Bronchial epithelial cell (primary cell): ENCODE results near the gene FUOM. TPM values are rescaled to one million over a fixed set of nuclear protein-coding genes. Genes with fewer than 3 reads are reported as not detected.
"Not testable (repeated sequence)": the region's sequence is repeated elsewhere in the genome, so short reads cannot be mapped to it uniquely, and the experiment has no call there.

Experiments used
- DNase-seq: peaks from one replicate; pipeline ENCODE4 v3.0.0-alpha.2; 2010; ENCODE audit warnings: low read depth
- FAIRE-seq: peaks from 2 replicates; lab custom pipeline; 2011; peaks lifted over from hg19 to GRCh38; lab: Jason Lieb, UNC
- H3K27me3 ChIP-seq: 2 replicates; pipeline ENCODE4 v1.5.1; 2011; ENCODE audit warnings: low read length; ENCODE audit not compliant: control insufficient read depth, insufficient read depth
- H3K36me3 ChIP-seq: 2 replicates; pipeline ENCODE4 v1.5.1; 2011; ENCODE audit warnings: low read length; ENCODE audit not compliant: control insufficient read depth, insufficient read depth
- H3K4me3 ChIP-seq: 2 replicates; pipeline ENCODE4 v1.5.1; 2011; ENCODE audit warnings: mild to moderate bottlenecking, low read depth, low read length, control low read depth
- CTCF ChIP-seq: IDR thresholded peaks from 2 replicates; pipeline ENCODE4 v1.5.1; 2011; ENCODE audit warnings: mild to moderate bottlenecking, moderate library complexity, low read length, control low read depth, inconsistent platforms; ENCODE audit not compliant: insufficient read depth, severe bottlenecking
- total RNA-seq: library from RNA; depleted of rRNA; stranded (reverse); fragments of >200 nt; gene quantifications from 2 replicates; pipeline ENCODE4 v1.2.1, GENCODE V29; 2014

FUOM gene
- total RNA-seq, 1 donor from 2014 or later = 16.8 TPM

GRCh38 chr10:133325440-133326222 lies 32.2 kb downstream of the FUOM start:
- no peak for DNase-seq
- Histone ChIP-seq H3K27me3 (peaks cover 24% of the 10 kb centered on the region), H3K36me3 (no peaks in the 10 kb centered on the region), H3K4me3 (peak overlapping the region; percentile 21)
- TF ChIP-seq CTCF = no peak
- no peak for FAIRE-seq

GRCh38 chr10:133324857-133325260 lies 33.0 kb downstream of the FUOM start:
- DNase-seq (no peak), FAIRE-seq (no peak)
- no peak for TF ChIP-seq CTCF
- Histone ChIP-seq H3K4me3 (no peak overlapping the region), H3K36me3 (no peaks in the 10 kb centered on the region), H3K27me3 (peaks cover 24% of the 10 kb centered on the region)

GRCh38 chr10:133324198-133324792 lies 33.5 kb downstream of the FUOM start:
- FAIRE-seq (no peak), DNase-seq (peak; percentile 28)
- Histone ChIP-seq H3K4me3 (no peak overlapping the region), H3K36me3 (no peaks in the 10 kb centered on the region), H3K27me3 (peaks cover 21% of the 10 kb centered on the region)
- no peak for TF ChIP-seq CTCF

- not testable (repeated sequence) for H3K4me3 ChIP-seq, DNase-seq, H3K36me3 ChIP-seq
- peak; percentile 60 for FAIRE-seq
- H3K27me3 ChIP-seq = peaks cover 11% of the 10 kb centered on the region
Observed at GRCh38 chr10:133322064-133322709, 35.6 kb downstream of the FUOM start.

GRCh38 chr10:133320852-133321422 lies 36.9 kb downstream of the FUOM start:
- FAIRE-seq, H3K4me3 ChIP-seq, DNase-seq, H3K27me3 ChIP-seq, H3K36me3 ChIP-seq: not testable (repeated sequence)

GRCh38 chr10:133318494-133319127 lies 39.2 kb downstream of the FUOM start:
- H3K36me3 ChIP-seq = no peaks in the 10 kb centered on the region
- peak overlapping the region; percentile 27 for H3K4me3 ChIP-seq
- TF ChIP-seq CTCF = peak; percentile 91
- FAIRE-seq = no peak
- H3K27me3 ChIP-seq = no peaks in the 10 kb centered on the region
- peak; percentile 20 for DNase-seq
